H9 (cell line): Measurements from ENCODE around the gene KCNE2. TPM values are rescaled to one million over a fixed set of nuclear protein-coding genes. Genes with fewer than 3 reads are reported as not detected.
"Not testable (repeated sequence)": the region's sequence is repeated elsewhere in the genome, so short reads cannot be mapped to it uniquely, and the experiment has no call there.

Source experiments
- DNase-seq: peaks from one replicate; pipeline ENCODE4 v3.0.0-alpha.2; 2017
- H2AFZ ChIP-seq: one replicate; pipeline ENCODE4 v1.6.1; 2013; ENCODE audit warnings: mild to moderate bottlenecking, low read length, control low read depth, moderate library complexity
- H2AK5ac ChIP-seq: 2 replicates; pipeline ENCODE4 v1.6.1; 2013; ENCODE audit warnings: low read length, control low read depth, mixed read lengths; ENCODE audit not compliant: insufficient read length
- H2BK120ac ChIP-seq: one replicate; pipeline ENCODE4 v1.6.1; 2013; ENCODE audit warnings: low read depth, mild to moderate bottlenecking, low read length, control low read depth, inconsistent platforms; ENCODE audit not compliant: poor library complexity, severe bottlenecking
- H2BK12ac ChIP-seq: 2 replicates; pipeline ENCODE4 v1.6.1; 2013; ENCODE audit warnings: low read length, control low read depth, mixed read lengths, low read depth; ENCODE audit not compliant: insufficient read length
- H2BK15ac ChIP-seq: 2 replicates; pipeline ENCODE4 v1.6.1; 2013; ENCODE audit warnings: low read depth, low read length, control low read depth
- H2BK20ac ChIP-seq: one replicate; pipeline ENCODE4 v1.6.1; 2013; ENCODE audit warnings: low read depth, mild to moderate bottlenecking, low read length, control low read depth, inconsistent platforms; ENCODE audit not compliant: poor library complexity, severe bottlenecking
- H2BK5ac ChIP-seq: 2 replicates; pipeline ENCODE4 v1.6.1; 2013; ENCODE audit warnings: low read length, control low read depth, mixed read lengths; ENCODE audit not compliant: insufficient read length
- H3K14ac ChIP-seq: 2 replicates; pipeline ENCODE4 v1.6.1; 2013; ENCODE audit warnings: low read length, control low read depth; ENCODE audit not compliant: insufficient read depth
- H3K18ac ChIP-seq: 2 replicates; pipeline ENCODE4 v1.6.1; 2013; ENCODE audit warnings: low read depth, mild to moderate bottlenecking, mixed read lengths, low read length, control low read depth; ENCODE audit not compliant: insufficient read length
- H3K23ac ChIP-seq: 2 replicates; pipeline ENCODE4 v1.6.1; 2013; ENCODE audit warnings: low read length, control low read depth, mixed read lengths, low read depth; ENCODE audit not compliant: insufficient read length
- H3K23me2 ChIP-seq: 2 replicates; pipeline ENCODE4 v1.6.1; 2013; ENCODE audit warnings: low read depth, mild to moderate bottlenecking, mixed read lengths, low read length, control low read depth; ENCODE audit not compliant: insufficient read length, poor library complexity, severe bottlenecking
- H3K27ac ChIP-seq: 2 replicates; pipeline ENCODE4 v1.5.1; 2013; ENCODE audit warnings: low read length, control low read depth, mixed read lengths, low read depth; ENCODE audit not compliant: insufficient read length
- H3K27me3 ChIP-seq: 2 replicates; pipeline ENCODE4 v1.6.1; 2013; ENCODE audit warnings: low read length, control low read depth, inconsistent platforms; ENCODE audit not compliant: insufficient read depth
- H3K4ac ChIP-seq: 2 replicates; pipeline ENCODE4 v1.6.1; 2013; ENCODE audit warnings: low read depth, mild to moderate bottlenecking, control low read depth, inconsistent platforms, low read length, moderate library complexity
- H3K4me1 ChIP-seq: 2 replicates; pipeline ENCODE4 v1.6.1; 2013; ENCODE audit warnings: low read length, control low read depth, inconsistent platforms; ENCODE audit not compliant: insufficient read depth
- H3K4me2 ChIP-seq: 2 replicates; pipeline ENCODE4 v1.6.1; 2013; ENCODE audit warnings: low read length, control low read depth, mixed read lengths; ENCODE audit not compliant: insufficient read length, insufficient read depth
- H3K56ac ChIP-seq: 2 replicates; pipeline ENCODE4 v1.6.1; 2013; ENCODE audit warnings: low read depth, mild to moderate bottlenecking, mixed read lengths, low read length, control low read depth; ENCODE audit not compliant: insufficient read length
- H3K79me1 ChIP-seq: 2 replicates; pipeline ENCODE4 v1.6.1; 2013; ENCODE audit warnings: low read depth, mild to moderate bottlenecking, moderate library complexity, low read length, control low read depth, inconsistent platforms; ENCODE audit not compliant: insufficient read depth, poor library complexity, severe bottlenecking
- H3K79me2 ChIP-seq: 2 replicates; pipeline ENCODE4 v1.6.1; 2013; ENCODE audit warnings: low read length, control low read depth, inconsistent platforms; ENCODE audit not compliant: insufficient read depth
- H3K9ac ChIP-seq: 2 replicates; pipeline ENCODE4 v1.6.1; 2013; ENCODE audit warnings: low read length, control low read depth, mixed read lengths; ENCODE audit not compliant: insufficient read length; ENCODE audit errors: extremely low read depth
- H3K9me3 ChIP-seq: one replicate; pipeline ENCODE4 v1.6.1; 2013; ENCODE audit warnings: low read depth, low read length, inconsistent platforms; ENCODE audit not compliant: control insufficient read depth
- H3T11ph ChIP-seq: one replicate; pipeline ENCODE4 v1.6.1; 2013; ENCODE audit warnings: mild to moderate bottlenecking, low read length, control low read depth, inconsistent platforms
- H4K20me1 ChIP-seq: one replicate; pipeline ENCODE4 v1.6.1; 2013; ENCODE audit not compliant: control insufficient read depth, insufficient read length, insufficient read depth
- H4K5ac ChIP-seq: 2 replicates; pipeline ENCODE4 v1.6.1; 2013; ENCODE audit warnings: low read depth, mild to moderate bottlenecking, mixed read lengths, low read length, control low read depth; ENCODE audit not compliant: insufficient read length
- H4K8ac ChIP-seq: replicated peaks from 2 replicates; pipeline ENCODE4 v1.6.1; 2013; ENCODE audit warnings: low read length, control low read depth, mixed read lengths, low read depth; ENCODE audit not compliant: insufficient read length
- H4K91ac ChIP-seq: 2 replicates; pipeline ENCODE4 v1.6.1; 2013; ENCODE audit warnings: low read depth, mild to moderate bottlenecking, moderate library complexity, mixed read lengths, low read length, control low read depth; ENCODE audit not compliant: insufficient read length
- H3K27ac Mint-ChIP-seq, 3 experiments: 2 replicates in 2 of 3; 3 replicates in 1 of 3; pipeline ENCODE4 v1.8.0; 2020 to 2021; ENCODE audit warnings: mixed read lengths in 3 of 3, mild to moderate bottlenecking in 1 of 3, moderate library complexity in 1 of 3
- H3K27me3 Mint-ChIP-seq: 2 replicates; pipeline ENCODE4 v1.8.0; 2021; ENCODE audit warnings: low read depth, mild to moderate bottlenecking, moderate library complexity, mixed read lengths
- H3K36me3 Mint-ChIP-seq, 3 experiments: 2 replicates in 2 of 3; 3 replicates in 1 of 3; pipeline ENCODE4 v1.8.0; 2020 to 2021; ENCODE audit warnings: low read depth in 3 of 3, mixed read lengths in 3 of 3; ENCODE audit not compliant: insufficient read depth in 1 of 3
- H3K4me1 Mint-ChIP-seq, 2 experiments: 2 replicates each; pipeline ENCODE4 v1.8.0; 2020; ENCODE audit warnings: mixed read lengths in 2 of 2
- H3K4me3 Mint-ChIP-seq, 2 experiments: 2 replicates in 1 of 2; 3 replicates in 1 of 2; pipeline ENCODE4 v1.8.0; 2020 to 2021; ENCODE audit warnings: mild to moderate bottlenecking in 2 of 2, mixed read lengths in 2 of 2, moderate library complexity in 1 of 2
- H3K9me3 Mint-ChIP-seq, 2 experiments: 2 replicates in 1 of 2; 3 replicates in 1 of 2; pipeline ENCODE4 v1.8.0; 2020; ENCODE audit warnings: mild to moderate bottlenecking in 2 of 2, mixed read lengths in 2 of 2, moderate library complexity in 1 of 2
- WGBS: extraction: QIAGEN DNeasy Blood & Tissue Kit; methylation state at CpG from one replicate; pipeline ENCODE4 v1.1.7; 2013; ENCODE audit warnings: missing lambda C conversion rate, low lambda C conversion rate, mixed read lengths; ENCODE audit not compliant: insufficient read length; ENCODE audit errors: extremely low coverage; 5-methylcytosine and 5-hydroxymethylcytosine counted together
- total RNA-seq: library from RNA; stranded (reverse); gene quantifications from 2 replicates; pipeline ENCODE4 v1.2.1, GENCODE V29; 2021

KCNE2 gene
- total RNA-seq, 1 experiment from 2014 or later: not detected

- H4K8ac ChIP-seq, H3K27ac ChIP-seq: not testable (repeated sequence)
- WGBS: no CpG with 5 or more reads among the region's 5 CpGs
Observed at GRCh38 chr21:34400522-34400921, 36.7 kb downstream of the KCNE2 start.

GRCh38 chr21:34404742-34405141 is 40.9 kb downstream of the KCNE2 start:
- H3K79me1 ChIP-seq, H3K27ac Mint-ChIP-seq, DNase-seq, H3K4me2 ChIP-seq, H4K20me1 ChIP-seq, H3K23ac ChIP-seq, H3K27me3 Mint-ChIP-seq, H3K23me2 ChIP-seq, H2AK5ac ChIP-seq, H3K18ac ChIP-seq, H3T11ph ChIP-seq, H3K4me3 Mint-ChIP-seq, H2BK12ac ChIP-seq, H3K4ac ChIP-seq, H3K9me3 Mint-ChIP-seq, H3K9me3 ChIP-seq, H3K4me1 ChIP-seq, H3K36me3 Mint-ChIP-seq, H2AFZ ChIP-seq, H3K56ac ChIP-seq, H3K27ac ChIP-seq, H4K8ac ChIP-seq, H3K14ac ChIP-seq, H4K91ac ChIP-seq, H2BK5ac ChIP-seq, H2BK15ac ChIP-seq, H3K9ac ChIP-seq, H3K27me3 ChIP-seq, H3K79me2 ChIP-seq, H2BK20ac ChIP-seq, H4K5ac ChIP-seq, H3K4me1 Mint-ChIP-seq, H2BK120ac ChIP-seq: not testable (repeated sequence)
- WGBS: no CpG with 5 or more reads among the region's 5 CpGs

More at GRCh38 chr21:34400522-34400921, 36.7 kb downstream of the KCNE2 start:
- H4K91ac ChIP-seq, H3K23ac ChIP-seq, H3K9me3 ChIP-seq, H3K4me1 ChIP-seq, H3K27me3 Mint-ChIP-seq, H2BK5ac ChIP-seq, H2AK5ac ChIP-seq, H3K27ac Mint-ChIP-seq, H2BK15ac ChIP-seq, H3K36me3 Mint-ChIP-seq, H4K20me1 ChIP-seq, H3K4ac ChIP-seq, H3K4me3 Mint-ChIP-seq, H3K79me1 ChIP-seq, H3K4me2 ChIP-seq, H3K79me2 ChIP-seq, H2AFZ ChIP-seq, H3K18ac ChIP-seq, H4K5ac ChIP-seq, H2BK12ac ChIP-seq, H3K56ac ChIP-seq, H3K9me3 Mint-ChIP-seq, H2BK120ac ChIP-seq, H3K23me2 ChIP-seq, H3K4me1 Mint-ChIP-seq, DNase-seq, H3K9ac ChIP-seq, H2BK20ac ChIP-seq, H3T11ph ChIP-seq, H3K27me3 ChIP-seq, H3K14ac ChIP-seq: not testable (repeated sequence)
